Keratinocyte (primary cell): Measurements from ENCODE around the gene NEK2. TPM values are rescaled to one million over a fixed set of nuclear protein-coding genes. Genes with fewer than 3 reads are reported as not detected.

Source experiments
- DNase-seq: peaks from one replicate; pipeline ENCODE4 v3.0.0-alpha.2; 2011; ENCODE audit warnings: low read depth, missing footprints, low spot score
- FAIRE-seq: peaks from 2 replicates; lab custom pipeline; 2011; peaks lifted over from hg19 to GRCh38; lab: Jason Lieb, UNC
- H2AFZ ChIP-seq: 2 replicates; pipeline ENCODE4 v1.6.0; 2012; ENCODE audit warnings: low read length, control low read depth, inconsistent platforms; ENCODE audit not compliant: control insufficient read depth
- H3K27ac ChIP-seq: 2 replicates; pipeline ENCODE4 v1.5.1; 2011; ENCODE audit warnings: low read length; ENCODE audit not compliant: control insufficient read depth, insufficient read depth
- H3K27me3 ChIP-seq: 3 replicates; pipeline ENCODE4 v1.6.0; 2011; ENCODE audit warnings: low read length; ENCODE audit not compliant: control insufficient read depth, insufficient read depth; ENCODE audit errors: extremely low read depth
- H3K36me3 ChIP-seq, 2 experiments: 2 replicates in 1 of 2; 3 replicates in 1 of 2; pipeline ENCODE4 v1.5.1; 2011; ENCODE audit warnings: low read length in 2 of 2, mild to moderate bottlenecking in 1 of 2; ENCODE audit not compliant: control insufficient read depth in 2 of 2, insufficient read depth in 2 of 2; ENCODE audit errors: extremely low read depth in 1 of 2
- H3K4me1 ChIP-seq: 3 replicates; pipeline ENCODE4 v1.5.1; 2011; ENCODE audit warnings: low read length; ENCODE audit not compliant: control insufficient read depth, insufficient read depth; ENCODE audit errors: extremely low read depth
- H3K4me2 ChIP-seq: 3 replicates; pipeline ENCODE4 v1.6.0; 2011; ENCODE audit warnings: low read depth, low read length; ENCODE audit not compliant: control insufficient read depth, insufficient read depth; ENCODE audit errors: extremely low read depth
- H3K4me3 ChIP-seq, 3 experiments: fragments of 200-600 bp in 1 of 3; sonication (generic) in 1 of 3; 2 replicates in 2 of 3; 3 replicates in 1 of 3; pipeline ENCODE4 v1.5.1; 2011 to 2016; ENCODE audit warnings: low read length in 3 of 3, mild to moderate bottlenecking in 3 of 3, control low read depth in 2 of 3, inconsistent platforms in 1 of 3, low read depth in 1 of 3, mixed read lengths in 1 of 3, mixed run types in 1 of 3, moderate library complexity in 1 of 3; ENCODE audit not compliant: control insufficient read depth in 2 of 3, insufficient read depth in 2 of 3; ENCODE audit errors: extremely low read depth in 1 of 3
- H3K79me2 ChIP-seq: 2 replicates; pipeline ENCODE4 v1.6.0; 2012; ENCODE audit warnings: low read length; ENCODE audit not compliant: control insufficient read depth, insufficient read depth
- H3K9ac ChIP-seq: 3 replicates; pipeline ENCODE4 v1.6.0; 2011; ENCODE audit warnings: low read length; ENCODE audit not compliant: control insufficient read depth, insufficient read depth; ENCODE audit errors: extremely low read depth
- H3K9me1 ChIP-seq: 3 replicates; pipeline ENCODE4 v1.6.0; 2011; ENCODE audit warnings: low read length; ENCODE audit not compliant: control insufficient read depth, insufficient read depth; ENCODE audit errors: extremely low read depth
- H3K9me3 ChIP-seq: 2 replicates; pipeline ENCODE4 v1.5.1; 2012; ENCODE audit warnings: low read depth, low read length; ENCODE audit not compliant: control insufficient read depth
- H4K20me1 ChIP-seq: 3 replicates; pipeline ENCODE4 v1.6.0; 2011; ENCODE audit warnings: low read length; ENCODE audit not compliant: control insufficient read depth, insufficient read depth; ENCODE audit errors: extremely low read depth
- EZH2 ChIP-seq: IDR thresholded peaks from one replicate; pipeline ENCODE4 v1.6.1; 2012; ENCODE audit warnings: inconsistent platforms, mild to moderate bottlenecking, low read length, moderate library complexity
- dilution Hi-C: fragments of 300-500 bp; cut with MboI; formaldehyde crosslinking; loops from one replicate; pipeline ENCODE4 v1.7.0; 2020; ENCODE audit warnings: low sequenced_read_pairs; ENCODE audit not compliant: extremely low pct_ligation_motif_present
- polyA plus RNA-seq, 5 experiments: library from polyadenylated mRNA; depleted of rRNA in 3 of 5; stranded (reverse) in 3 of 5; stranded (forward) in 1 of 5; unstranded in 1 of 5; fragments of >200 nt; gene quantifications; 1 replicate in 1 of 5; 2 replicates in 3 of 5; 3 replicates in 1 of 5; pipeline versions ENCODE4 v1.2.1 to v1.2.3, GENCODE V29; 2011 to 2012; ENCODE audit warnings: missing spikeins in 2 of 5, low read depth in 1 of 5, low replicate concordance in 1 of 5
- TF ChIP-seq, protein P1 (sequence below), 3 experiments: IDR thresholded peaks in 1 of 3; conservative IDR thresholded peaks in 1 of 3; optimal IDR thresholded peaks in 1 of 3; 2 replicates in 2 of 3; 3 replicates in 1 of 3; pipeline versions ENCODE3 to v1.5.1; 2011; ENCODE audit warnings: low read length in 3 of 3, mild to moderate bottlenecking in 3 of 3, moderate library complexity in 2 of 3, control low read depth in 1 of 3, inconsistent platforms in 1 of 3; ENCODE audit not compliant: insufficient read depth in 2 of 3; ENCODE audit errors: extremely low read depth in 1 of 3

NEK2 gene
- polyA plus RNA-seq, 1 donor (not counting 4 experiments of a cell fraction or from before 2014, with no cell fraction given): 10.8 TPM

- no peak overlapping the region for H3K27ac ChIP-seq
- no peaks in the 10 kb centered on the region for H3K9me3 ChIP-seq
- DNase-seq (no peak), FAIRE-seq (peak; percentile 32)
- H3K27me3 ChIP-seq: peaks cover 8% of the 10 kb centered on the region
- no peak overlapping the region for H3K4me2 ChIP-seq
- no peaks in the 10 kb centered on the region for H4K20me1 ChIP-seq
- peaks cover 3% of the 10 kb centered on the region for H3K9me1 ChIP-seq
- H3K4me1 ChIP-seq: no peaks in the 10 kb centered on the region
- H3K9ac ChIP-seq: no peak overlapping the region
- no peaks in the 10 kb centered on the region for H3K36me3 ChIP-seq
- H3K4me3 ChIP-seq: no peak overlapping the region
- TF ChIP-seq, protein P1, sequence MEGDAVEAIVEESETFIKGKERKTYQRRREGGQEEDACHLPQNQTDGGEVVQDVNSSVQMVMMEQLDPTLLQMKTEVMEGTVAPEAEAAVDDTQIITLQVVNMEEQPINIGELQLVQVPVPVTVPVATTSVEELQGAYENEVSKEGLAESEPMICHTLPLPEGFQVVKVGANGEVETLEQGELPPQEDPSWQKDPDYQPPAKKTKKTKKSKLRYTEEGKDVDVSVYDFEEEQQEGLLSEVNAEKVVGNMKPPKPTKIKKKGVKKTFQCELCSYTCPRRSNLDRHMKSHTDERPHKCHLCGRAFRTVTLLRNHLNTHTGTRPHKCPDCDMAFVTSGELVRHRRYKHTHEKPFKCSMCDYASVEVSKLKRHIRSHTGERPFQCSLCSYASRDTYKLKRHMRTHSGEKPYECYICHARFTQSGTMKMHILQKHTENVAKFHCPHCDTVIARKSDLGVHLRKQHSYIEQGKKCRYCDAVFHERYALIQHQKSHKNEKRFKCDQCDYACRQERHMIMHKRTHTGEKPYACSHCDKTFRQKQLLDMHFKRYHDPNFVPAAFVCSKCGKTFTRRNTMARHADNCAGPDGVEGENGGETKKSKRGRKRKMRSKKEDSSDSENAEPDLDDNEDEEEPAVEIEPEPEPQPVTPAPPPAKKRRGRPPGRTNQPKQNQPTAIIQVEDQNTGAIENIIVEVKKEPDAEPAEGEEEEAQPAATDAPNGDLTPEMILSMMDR (optimal IDR thresholded peaks at IDR 0.05 in 1 of 3, IDR thresholded peaks at IDR 0.05 in 1 of 3, conservative IDR thresholded peaks at IDR 0.05 in 1 of 3; ENCODE audit: extremely low read depth in 1 of 3, insufficient read depth in 2 of 3, low read length in 3 of 3): no peak
- dilution Hi-C loops: no loop called here
- no peak overlapping the region for H2AFZ ChIP-seq
- H3K79me2 ChIP-seq: no peaks in the 10 kb centered on the region
These were observed 35.7 kb downstream of the NEK2 start for GRCh38 chr1:211639475-211640300.

DNA sequence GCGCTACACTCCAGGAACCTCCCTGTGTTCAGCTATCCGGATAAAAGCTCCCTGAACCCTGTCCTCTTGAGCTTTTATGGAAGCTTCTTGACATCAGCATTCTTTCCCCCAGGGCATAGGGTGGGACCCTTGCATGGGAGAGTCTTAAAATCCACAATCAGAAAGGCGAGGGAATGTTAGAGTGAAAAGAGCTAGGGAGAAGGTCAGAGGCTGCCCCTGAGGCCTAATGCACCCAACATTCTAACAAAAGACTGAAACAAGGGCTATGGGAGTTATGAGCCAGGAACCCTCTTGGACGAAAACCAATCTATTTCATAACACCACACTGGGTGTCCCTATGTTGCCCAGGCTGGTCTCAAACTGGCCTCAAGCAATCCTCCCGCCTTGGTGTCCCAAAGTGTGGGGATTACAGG lies 36.7 kb downstream of the NEK2 start:
- peaks cover 3% of the 10 kb centered on the region for H3K9me1 ChIP-seq
- no peak overlapping the region for H2AFZ ChIP-seq
- H3K27me3 ChIP-seq: peaks cover 12% of the 10 kb centered on the region
- no peak overlapping the region for H3K4me2 ChIP-seq
- H3K79me2 ChIP-seq: no peaks in the 10 kb centered on the region
- no peaks in the 10 kb centered on the region for H3K9me3 ChIP-seq
- no peaks in the 10 kb centered on the region for H3K4me1 ChIP-seq
- DNase-seq: no peak
- dilution Hi-C loops: no loop called here
- H3K27ac ChIP-seq: no peak overlapping the region
- no peak overlapping the region for H3K9ac ChIP-seq
- H3K36me3 ChIP-seq: no peaks in the 10 kb centered on the region
- TF ChIP-seq EZH2: no peak
- TF ChIP-seq, protein P1 (optimal IDR thresholded peaks at IDR 0.05 in 1 of 3, IDR thresholded peaks at IDR 0.05 in 1 of 3, conservative IDR thresholded peaks at IDR 0.05 in 1 of 3; ENCODE audit: extremely low read depth in 1 of 3, insufficient read depth in 2 of 3, low read length in 3 of 3): no peak
- no peak for FAIRE-seq
- H3K4me3 ChIP-seq: no peak overlapping the region
- H4K20me1 ChIP-seq: no peaks in the 10 kb centered on the region
